SH-SY5Y (cell line): ENCODE measurements around the gene TMOD2.

ENCODE experiments used
- GATA2 ChIP-seq: IDR thresholded peaks from 2 replicates; pipeline ENCODE4 v1.6.1; 2011; ENCODE audit warnings: mild to moderate bottlenecking, low read depth, low read length
- GATA3 ChIP-seq: IDR thresholded peaks from 2 replicates; pipeline ENCODE4 v1.6.1; 2011; ENCODE audit warnings: low read depth, mild to moderate bottlenecking, low read length, moderate library complexity

- TF ChIP-seq GATA3 (no peak), GATA2 (no peak)
Measured at GRCh38 chr15:51861557-51862359, 110.4 kb downstream of the TMOD2 start.
